GM21367 (cell line): Measurements from ENCODE around the gene SHROOM3.
A peak's percentile ranks its signal among the peaks of the same experiment; 100 is the strongest.

Experiments
- ATAC-seq: cut with Tn5 transposase; IDR thresholded peaks from one replicate; pipeline ENCODE4 v1.9.1; 2021; ENCODE audit not compliant: unreplicated experiment

Gene SHROOM3

DNA sequence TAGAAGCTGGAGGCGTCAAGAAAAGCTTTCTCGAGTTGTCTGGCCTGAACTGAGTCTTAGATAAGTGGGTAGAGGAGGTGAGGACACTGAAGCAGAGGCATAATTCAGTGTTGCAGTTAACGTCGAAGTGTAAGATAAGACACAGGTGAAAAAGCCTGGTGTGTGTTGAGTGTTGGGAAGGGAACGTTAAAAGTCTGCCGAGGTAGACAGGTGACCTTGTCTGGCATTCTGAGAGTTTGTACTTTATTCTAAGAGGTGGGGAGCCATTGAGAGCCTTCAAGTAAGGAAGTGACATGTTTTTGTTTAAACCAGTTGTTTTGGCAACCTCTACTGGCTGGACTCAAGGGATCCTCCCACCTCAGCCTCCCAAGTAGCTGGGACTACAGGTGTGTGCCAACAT is 219.1 kb downstream of the SHROOM3 start:
- ATAC-seq, result no peak

DNA sequence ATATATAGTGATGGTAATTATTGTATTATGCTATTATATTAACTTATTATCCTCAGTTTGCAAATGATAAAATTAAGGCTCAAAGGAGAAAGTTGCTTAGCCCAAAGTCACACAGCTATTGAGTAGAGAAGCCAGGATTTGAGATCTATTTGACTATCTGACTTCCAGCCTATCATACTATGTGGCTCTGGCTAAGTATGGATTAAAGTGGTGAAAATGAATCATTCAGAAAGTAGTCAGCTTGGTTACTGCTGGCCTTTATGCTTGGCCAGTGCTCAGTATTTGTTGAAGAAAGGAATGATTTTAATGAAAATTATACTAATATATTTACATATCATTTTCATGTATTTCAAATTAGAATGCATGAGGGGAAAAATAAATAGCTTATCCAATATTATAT is 219.8 kb downstream of the SHROOM3 start:
- no peak for ATAC-seq

DNA sequence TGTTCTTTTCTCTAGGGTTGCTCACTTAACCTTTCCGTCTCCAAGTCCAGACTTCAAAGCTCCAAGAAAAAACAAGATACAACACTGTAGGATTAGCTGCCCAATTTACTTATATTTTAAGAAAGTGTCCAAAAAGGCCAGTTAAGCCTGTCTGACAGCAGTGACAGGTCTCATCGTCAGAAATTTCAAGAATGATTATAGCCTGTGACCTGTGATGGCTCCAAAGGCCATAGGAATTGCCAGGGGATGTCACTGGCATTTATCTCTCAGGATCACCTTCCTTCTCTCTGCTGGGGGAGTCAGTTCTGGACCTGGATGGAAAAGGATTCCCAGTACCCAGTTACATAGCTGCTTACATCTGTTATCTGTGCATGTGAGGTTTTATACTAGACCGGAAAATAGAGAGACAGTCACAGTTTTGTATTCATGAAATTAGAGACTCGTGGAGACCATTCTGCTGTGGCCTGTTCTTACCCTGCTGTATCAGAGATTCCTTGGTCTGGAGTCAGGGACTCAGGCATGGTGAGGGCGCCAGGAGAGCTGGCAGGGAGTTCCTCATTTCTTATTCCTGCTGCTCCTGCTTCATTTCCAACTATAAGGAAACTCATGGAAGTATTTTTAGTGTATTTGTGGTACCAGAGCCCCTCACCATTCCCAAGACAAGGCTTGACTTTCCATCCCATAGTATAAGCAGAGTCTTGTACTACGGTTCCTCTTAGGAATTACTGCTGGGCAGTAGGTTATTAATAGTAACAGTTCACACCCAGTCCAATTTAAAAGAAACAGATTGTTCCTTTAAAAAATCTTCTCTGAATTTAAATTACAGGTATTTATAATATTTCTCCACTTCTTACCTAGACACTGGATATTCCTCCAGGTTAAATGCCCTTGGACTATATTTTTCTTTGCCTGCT is 220.8 kb downstream of the SHROOM3 start:
- ATAC-seq, result no peak

DNA sequence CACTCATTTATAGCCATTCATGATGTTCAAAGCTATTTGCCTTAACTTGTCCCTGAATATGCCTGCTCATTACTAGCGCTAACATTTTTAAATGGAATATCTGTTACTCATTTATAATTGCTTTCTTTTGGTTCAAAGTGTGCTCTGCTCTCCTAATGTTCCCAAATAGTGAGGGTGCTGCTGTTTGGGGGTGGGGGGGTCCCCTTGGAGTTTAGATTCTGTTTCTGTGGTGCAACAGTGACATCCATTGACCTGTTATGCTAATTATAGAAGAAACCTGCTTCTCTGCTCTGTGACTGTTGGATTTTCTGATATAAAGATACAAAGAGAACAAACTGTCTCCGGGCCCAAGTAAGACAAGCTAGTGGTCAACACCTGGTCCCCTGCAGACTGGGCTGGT is 222.4 kb downstream of the SHROOM3 start:
- no peak for ATAC-seq

DNA sequence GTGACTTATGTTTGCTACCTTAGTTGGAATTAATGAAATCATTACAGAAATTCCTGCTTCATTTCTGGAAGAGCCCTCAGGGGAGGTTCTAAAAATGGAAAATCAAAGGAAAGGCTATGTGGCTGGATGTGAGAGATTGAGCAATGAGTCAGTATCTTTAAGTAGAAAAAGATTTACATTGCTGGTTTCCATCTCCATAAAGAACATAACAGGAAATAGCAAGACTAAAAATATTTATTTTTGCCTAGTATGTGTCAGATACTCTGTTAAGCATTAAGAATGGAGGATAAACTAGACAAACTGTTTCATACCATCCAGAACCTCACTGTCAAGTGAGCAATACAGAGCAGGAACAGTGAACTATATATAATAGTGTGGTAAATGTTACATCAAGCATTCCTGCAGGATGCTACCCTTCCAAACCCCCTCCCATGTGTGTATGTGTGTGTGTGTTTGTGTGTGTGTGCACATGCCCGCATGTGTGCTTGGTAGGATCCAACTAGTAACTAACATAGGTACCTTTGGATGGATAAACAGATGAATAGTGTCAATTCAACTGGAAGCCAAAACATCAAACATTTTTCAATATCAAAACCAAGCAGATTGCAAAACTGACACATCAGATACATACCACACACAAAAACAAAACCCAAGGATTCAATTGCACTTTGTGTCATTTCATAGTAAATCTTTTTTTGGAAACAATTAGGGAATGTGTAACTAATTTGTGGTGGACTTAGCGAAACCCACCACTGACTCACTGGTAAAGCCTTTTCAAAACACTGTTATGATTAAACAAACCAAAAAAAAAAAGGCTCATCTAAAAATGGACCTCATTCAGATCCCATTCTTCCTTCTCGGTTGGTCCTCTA is 223.4 kb downstream of the SHROOM3 start:
- no peak for ATAC-seq

DNA sequence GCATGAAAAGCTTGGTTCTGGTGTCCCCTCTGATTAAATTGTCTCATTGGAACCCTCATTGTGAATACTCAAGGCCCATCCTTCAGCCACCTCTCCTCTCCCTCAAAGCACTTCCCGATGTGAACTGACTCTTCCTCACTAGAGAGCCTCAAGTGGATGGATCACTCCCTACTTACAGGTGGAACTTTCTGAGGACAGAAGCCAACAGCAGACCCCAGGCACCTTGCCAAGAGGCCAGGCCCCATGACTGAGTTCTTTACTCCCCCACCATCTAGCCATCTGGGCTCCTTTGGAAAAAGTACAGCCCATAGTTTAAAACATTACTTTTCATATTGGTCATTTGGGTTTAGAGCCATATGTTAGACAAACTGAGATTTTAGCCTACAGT is 224.1 kb downstream of the SHROOM3 start:
- ATAC-seq, result no peak

DNA sequence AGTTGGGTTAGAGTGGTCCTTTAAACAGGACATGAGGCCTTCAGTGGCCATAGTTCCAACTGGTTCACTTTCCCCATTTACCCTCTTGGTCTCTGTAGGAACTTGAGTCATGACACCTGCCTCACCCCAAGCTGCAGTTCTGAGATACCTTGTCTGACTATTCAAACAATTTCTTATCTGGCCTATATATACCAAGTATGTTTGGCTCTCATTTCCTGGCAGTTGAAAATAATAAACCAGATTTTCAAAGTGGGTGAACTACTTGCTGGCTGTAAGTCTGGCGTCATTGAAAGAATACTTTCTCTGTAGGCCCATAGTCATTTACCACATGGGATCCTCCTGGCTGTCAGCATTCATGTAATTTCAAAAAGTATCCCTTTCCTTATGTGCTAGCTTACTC is 228.8 kb downstream of the SHROOM3 start:
- no peak for ATAC-seq

DNA sequence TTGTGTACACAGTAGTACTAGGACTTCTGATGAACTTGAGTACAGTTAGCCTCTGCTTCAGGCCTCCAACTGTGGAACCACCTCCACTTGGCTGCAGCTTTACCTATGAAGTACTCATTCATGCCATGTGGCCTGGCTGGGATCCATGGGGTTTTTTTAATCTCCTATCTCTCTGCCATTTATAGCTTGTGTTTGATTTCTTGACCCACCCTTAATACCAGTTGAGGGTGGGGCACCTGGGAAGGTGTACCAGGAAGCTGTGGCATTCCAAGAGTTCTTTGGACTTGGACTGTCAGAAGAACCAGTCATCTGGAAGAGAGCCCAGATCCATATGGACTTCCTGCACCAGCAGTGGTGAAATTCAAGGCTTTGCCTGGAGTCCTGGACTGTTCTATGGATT is 230.1 kb downstream of the SHROOM3 start:
- ATAC-seq, result no peak

DNA sequence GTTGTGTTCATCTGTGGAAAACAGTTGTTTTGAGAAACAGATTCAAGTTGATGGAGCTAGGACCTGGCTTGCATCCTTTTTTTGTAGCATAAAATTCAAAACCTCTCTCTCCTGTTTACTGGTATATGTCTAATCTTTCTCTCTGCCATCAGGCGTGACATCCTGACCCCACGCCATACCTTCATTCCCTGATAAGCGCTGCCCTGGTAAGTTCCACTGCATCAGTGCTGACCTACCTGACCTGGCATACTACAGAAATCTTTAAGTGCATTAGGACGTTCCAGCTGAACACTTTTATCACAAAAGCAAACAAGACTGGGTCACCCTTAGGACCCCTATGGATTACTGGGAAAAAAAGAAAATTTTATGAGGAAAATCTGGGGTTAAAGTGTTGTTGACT is 230.7 kb downstream of the SHROOM3 start:
- ATAC-seq, result no peak

DNA sequence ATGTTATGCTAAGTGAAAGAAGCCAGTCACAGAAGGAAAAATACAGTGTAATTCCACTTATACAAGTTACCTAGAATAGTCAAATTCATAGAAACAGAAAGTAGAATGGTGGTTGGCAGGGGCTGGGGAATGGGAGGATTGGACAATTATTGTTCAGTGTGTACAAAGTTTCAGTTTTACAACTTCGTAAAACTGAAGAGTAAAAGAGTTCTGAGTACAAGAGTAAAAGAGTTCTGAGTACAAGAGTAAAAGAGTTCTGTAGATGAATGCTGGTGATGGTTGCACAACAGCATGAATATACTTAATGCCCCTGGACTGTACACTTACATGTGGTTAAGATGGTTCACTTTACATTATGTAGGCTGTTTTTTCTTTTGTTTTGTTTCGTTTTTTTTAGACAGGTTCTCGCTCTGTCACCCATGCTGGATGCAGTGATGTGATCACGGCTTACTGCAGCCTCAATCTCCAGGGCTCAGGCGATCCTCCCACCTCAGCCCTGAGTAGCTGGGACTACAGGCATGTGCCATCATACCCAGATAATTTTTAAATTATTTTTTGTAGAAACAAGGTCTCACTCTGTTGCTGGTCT is 232.0 kb downstream of the SHROOM3 start:
- ATAC-seq, result peak; percentile 54

DNA sequence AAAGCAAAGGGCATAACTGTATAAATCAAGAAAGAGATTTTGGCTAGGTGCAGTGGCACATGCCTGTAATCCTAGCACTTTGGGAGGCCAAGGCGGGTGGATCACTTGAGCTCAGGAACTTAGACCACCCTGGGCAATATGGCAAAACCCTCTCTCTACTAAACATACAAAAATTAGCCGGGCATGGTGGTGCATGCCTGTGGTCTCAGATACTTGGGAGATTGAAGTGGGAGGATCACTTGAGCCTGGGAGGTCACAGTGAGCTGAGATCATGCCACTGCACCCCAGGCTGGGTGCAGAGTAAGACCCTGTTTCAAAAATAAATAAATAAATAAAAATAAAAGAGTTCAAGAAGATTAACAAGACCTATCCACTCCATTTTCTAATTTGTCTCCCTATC is 235.6 kb downstream of the SHROOM3 start:
- no peak for ATAC-seq

DNA sequence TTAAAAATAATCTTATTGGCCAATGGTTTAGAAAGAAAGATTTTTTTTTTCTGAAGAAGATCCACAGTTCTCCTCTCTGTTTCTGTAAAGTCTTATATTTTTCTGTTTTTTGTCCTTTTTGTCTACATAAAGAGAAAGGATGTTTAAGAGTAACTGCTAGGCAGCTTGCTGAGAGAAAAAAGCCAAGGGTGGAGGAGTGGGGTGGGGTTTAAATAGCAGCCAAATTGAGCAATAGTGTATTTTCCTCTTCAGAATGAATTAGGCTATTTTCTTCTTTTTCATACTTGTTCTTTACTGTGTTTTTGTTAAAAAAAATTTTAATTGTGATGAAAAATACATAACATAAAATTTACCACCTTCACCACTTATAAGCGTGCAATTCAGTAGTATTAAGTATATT is 238.3 kb downstream of the SHROOM3 start:
- no peak for ATAC-seq

DNA sequence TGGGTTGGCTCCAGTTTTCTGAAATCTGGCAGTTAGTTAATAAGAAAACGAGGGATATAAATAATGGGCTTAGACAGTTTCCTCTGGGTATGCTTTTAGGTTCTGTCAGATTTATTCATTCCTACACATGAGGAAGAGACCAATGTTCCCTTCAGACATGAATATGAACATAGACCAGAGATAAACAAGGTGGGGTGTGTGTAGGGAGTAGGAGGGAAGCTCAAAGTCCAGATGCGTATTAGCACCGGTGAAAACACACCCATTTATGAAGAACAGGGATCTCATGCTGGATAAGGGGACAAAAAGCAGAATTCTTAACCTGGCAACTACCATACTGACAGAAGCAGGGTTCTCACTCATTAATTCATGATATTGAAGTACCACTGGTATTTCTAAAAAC is 240.0 kb downstream of the SHROOM3 start:
- ATAC-seq, result no peak

DNA sequence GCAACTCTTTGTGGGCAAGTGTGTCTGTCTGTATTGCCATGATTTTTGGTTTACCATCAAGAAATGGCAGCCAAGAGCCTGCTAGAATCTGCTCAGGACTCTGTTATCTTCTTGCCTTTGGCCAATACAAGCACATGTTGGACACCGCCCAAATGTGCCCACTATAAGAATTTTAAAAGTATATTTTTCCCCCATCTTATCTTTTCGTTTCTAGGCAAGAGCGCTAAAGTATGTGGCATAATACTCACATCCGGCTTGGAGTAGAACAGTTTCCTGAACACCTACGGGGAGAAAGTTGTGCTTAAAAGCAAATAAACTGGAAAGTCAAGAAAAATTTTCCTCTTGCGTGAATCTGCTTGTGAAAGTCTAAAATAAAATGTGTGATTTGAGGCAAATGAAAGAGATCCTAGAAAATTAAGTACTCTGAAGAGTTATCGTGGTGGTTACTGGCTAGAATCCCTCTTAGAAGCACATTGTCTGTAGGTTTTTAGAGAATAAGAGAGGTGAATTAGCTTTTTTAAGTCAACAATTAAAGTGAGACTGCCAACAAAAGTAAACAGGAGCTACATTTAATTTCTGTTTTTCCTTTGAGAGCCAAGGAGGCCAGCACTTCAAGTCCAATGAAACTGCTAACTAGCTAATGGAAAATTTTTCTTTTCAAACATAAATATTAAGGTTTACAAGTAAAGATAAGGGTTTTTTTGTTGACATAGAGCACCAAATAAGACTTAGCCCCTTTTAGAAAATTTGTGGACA is 242.7 kb downstream of the SHROOM3 start:
- ATAC-seq, result no peak

DNA sequence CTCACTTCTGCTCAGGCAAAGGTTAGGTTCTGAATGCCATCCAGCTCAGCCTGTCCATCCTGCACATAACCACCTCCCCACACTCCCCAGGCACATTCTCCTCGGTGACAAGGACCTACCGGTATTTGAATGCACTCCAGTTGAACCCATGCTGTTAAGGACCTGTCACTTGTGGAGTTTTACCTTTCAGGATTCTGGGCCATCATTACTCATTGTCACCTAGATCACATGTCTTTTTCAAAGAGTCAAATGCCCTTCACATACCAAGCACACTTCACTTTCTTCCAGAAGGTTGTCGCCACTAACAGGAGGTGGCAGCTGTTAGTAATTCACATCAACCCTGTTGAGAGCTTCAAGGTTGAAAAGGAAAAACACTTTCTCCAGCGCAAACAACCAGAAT is 244.7 kb downstream of the SHROOM3 start:
- no peak for ATAC-seq

DNA sequence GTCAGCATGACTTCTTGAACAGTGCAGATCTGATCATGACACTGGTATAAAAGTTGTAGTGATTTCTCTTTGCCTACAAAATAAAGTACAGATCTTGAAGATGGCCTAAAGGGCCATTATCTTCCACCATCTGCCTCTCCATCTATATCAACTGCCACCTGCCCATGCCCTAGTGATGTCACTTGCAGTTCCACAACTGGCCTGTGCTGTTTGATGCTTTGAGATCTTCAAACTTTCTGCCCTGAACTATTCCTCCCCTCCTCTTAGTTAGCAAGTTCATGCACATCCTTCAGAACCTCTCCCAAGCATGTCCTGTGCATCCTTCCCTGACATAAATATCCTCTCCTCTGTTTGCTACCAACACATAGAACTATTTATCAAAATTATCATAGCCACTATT is 245.9 kb downstream of the SHROOM3 start:
- no peak for ATAC-seq

DNA sequence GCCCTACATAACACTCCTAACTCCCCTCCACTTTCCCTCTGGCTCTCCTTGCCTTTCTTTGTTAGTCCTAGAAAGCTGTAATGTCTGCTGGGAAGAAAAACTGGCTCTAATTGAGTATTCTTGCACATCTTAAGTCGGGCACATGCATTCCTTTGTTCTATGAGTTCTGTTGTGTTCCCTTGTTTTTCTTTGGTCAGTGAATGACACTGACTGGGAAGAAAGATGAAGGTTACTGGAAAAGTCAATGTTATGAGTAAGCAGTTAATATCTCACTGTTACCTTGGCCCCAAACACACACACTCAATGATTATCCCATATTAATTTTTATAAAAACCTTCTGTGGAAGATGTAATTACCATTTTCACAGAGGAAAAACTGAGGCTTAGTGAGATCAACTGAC is 247.0 kb downstream of the SHROOM3 start:
- ATAC-seq, result no peak

DNA sequence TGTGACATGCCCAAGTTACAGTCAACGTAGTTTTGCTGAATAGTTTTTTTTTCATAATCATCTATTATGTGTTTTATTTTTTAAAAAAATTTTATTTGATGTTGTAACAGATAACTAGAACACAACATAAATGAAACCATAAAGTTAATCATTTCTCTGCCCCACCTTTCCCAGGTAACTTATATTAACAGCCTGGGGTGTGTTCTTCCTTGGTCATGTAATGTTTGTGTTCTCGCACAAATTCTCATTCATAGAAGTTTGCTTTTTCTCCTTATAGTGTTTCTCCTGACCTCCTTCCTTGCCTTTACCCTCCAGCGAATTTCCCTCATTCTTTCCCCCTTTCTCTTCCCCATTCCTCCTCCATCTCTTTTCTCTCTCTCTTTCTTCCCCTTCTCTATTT is 248.1 kb downstream of the SHROOM3 start:
- no peak for ATAC-seq

DNA sequence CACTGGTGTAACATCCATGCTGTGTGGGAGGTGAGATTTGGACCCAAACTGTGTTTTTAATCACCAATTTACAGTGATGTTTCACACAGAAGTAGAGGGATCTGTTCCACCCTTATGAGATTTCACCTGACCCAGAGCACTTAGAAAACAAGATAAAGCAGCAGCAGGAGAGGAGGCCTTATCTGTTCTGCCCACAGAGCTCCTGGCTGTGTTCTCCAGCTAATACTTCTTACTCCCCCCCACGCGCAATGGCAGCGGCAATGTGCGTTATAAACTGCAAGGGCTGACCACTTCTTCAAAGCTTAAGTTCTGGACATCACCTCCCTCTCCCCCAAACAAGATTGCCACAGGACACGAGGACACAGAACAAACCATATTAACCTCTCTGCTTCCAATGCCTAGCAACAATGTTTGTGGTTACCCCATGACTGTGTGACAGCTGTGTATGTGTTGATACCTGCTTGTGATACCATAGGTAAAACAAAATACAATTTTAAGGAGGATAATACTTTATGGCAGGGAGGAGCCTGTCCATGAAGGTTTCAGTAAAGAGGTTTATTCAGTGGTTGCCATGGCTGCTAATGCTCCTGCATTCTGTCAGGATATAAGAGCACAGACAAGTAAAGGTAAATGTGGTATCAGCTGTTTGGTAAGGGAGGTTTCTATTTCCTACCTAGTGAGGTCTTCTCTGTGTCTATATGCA is 252.9 kb downstream of the SHROOM3 start:
- ATAC-seq, result no peak

DNA sequence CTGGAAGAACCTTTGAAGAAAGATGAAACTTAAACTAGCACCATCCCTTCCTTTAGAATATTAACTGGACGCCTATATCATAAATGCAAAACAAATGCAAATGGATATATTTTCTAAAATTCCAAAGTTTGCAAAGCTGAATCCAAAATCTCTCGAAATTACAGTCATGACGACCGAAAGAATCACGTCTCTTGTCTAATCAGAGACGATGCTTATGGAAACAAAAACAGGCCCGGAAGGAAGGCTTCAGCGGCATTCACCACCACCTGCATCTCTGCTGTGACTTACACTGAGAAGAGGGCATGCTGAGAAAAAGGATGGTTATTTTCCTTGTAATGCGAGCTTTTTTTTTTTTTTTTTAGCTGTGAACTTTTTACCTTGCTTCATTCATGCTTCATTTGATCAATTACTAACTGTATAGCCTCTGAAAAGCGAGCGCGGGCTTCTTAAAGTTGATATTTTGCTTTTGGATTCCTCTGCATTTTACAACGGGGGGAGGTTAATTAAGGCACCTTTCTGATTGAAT is 253.7 kb downstream of the SHROOM3 start:
- ATAC-seq, result no peak
